Measurements from ENCODE around the gene ADGRL4.
"Not testable (repeated sequence)": the region's sequence is repeated elsewhere in the genome, so short reads cannot be mapped to it uniquely, and the experiment has no call there.

ADGRL4 gene
- 0 reads per million in 2 donors for total RNA-seq

DNA sequence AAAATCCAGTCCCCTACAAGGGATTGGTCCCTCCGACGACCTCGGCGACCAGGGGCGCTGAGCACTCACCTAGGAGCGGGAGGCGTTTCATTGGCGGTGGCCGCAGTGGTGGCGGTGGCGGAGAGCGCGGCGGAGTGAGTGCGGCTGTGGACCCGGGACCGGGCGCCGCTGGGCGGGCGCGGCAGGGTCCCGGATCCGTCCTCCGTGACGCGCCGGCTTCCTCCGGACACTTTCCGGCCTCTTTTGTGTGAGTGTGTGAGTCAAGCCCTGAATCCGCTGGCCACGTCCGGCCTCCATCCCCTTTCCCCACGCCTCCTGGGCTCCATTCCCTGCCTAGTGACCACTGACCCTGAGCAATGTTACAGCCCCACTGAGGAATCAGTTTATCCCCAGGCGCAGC, at the start of gene ADGRL4:
Gene ADGRL4 (minus strand): TSS at position 167 of the 400 bp plus-strand sequence. CDS start 76 bp downstream, at position 91.
- DNase-seq = no peak

DNA sequence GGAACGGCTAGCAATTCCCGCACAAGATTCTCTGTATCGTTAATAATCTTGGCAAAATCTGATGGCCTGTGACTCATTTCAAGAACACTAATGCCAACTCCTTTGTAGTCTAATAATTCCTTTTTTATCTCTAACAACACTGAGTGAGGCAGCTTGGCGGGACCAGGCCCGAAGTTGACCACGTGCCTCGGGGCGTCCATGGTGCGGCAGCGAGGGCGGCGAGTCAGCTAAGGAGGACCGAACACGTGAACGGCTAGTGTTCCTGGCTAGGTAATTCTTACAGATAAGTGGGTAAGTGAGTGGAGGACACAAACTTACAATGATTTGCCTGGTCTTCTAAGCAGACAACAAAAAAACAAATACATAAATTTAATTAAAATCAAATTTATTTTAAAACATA, 49.3 kb upstream of the ADGRL4 start:
- DNase-seq = no peak

DNA sequence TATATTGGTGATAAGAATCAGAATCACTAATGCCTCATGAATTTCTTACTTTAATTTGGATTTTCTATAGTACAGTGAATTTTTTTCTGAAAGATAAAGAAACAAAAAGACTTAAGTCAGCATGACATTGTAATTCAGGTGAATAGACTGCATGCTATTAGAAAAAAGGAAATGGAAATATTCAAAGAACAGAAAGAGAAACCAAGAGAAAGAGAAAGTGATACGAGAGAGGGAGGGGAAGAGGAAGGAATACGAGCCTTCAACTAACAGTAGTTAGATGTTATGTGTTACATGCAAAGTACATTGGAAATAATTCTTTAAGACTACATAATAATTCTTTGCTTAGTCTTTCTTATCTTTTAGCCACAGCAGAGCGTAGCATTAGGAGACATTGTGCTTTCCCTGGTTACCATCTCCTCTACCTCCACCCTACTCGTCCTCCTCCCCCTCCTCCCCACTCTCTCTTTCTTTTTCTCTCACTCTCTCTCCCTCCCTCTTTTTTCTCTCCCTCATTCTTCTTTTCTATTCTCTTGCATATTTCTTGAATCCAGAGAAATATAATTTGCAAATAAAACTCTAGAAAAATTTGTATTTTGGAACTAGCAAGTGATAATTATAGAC, 46.4 kb upstream of the ADGRL4 start:
- no peak for DNase-seq

DNA sequence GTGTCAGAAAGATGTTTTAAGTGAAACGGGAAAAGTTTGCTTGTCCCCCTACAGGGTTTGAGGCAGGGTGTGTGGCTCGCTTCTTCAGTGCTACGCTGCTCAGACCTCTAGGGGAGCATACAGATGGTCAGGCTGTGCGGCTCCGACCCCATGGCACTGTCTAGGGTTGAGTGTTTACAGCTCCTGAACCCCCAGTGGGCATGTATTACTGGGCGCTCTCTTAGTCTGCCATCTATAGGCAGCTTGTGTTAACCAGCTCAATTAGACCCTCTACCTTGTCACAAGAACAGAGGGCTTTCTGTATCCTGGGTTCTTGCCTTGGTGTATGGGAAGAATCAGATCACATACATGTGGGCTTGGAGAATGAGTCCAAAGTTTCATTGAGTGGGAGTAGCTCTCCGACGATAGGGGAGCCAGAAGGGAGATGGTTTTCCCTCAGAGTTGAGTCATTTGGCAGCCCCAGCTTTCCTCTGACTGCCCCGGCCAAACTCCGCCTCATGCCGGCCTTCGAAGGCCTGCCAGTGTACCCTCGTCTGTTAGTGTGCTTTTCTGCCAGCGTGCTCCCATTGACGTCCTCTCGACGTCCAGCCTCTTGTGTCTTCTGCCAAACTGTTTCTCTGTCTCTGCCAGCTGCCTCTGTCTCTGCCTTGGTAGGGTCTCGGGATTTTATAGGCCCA, 38.6 kb upstream of the ADGRL4 start:
- no peak for DNase-seq

DNA sequence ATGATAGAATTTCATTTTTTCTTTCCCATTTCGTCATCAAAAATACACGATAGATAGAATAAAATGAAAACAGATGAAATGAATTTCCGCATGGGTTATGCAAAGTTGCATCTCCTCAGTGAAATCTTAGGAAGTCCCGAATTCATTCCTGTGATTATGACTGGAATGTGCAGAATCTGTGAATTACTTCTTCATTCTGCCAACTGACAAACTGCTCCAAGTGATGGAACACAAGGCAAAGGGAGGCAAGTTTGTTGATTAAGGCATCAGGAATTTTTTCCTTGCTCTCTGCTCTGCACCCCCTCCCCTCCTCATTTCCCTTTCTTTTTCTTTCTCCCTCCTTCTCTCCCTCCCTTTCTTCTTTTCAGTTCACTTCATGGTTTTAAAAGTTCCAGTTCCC, 37.0 kb upstream of the ADGRL4 start:
- DNase-seq = no peak

DNA sequence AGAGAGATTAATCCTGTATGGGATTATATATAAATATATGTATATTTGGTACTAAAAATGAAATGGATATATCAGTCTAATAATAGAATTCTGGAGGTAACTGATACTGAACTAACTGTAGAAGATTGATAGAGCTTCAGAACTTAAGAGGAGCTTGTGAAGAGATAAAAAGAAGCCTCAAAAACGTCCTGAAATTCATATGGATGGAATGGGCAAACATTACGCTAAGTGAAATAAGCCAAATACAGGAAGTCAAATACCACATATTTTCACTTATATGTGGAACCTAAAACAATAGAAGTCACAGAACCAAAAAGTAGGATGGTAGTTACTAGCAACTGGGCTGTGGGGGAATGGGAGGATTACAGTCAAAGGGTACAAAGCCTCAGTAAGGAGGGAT, 36.0 kb upstream of the ADGRL4 start:
- DNase-seq = no peak

DNA sequence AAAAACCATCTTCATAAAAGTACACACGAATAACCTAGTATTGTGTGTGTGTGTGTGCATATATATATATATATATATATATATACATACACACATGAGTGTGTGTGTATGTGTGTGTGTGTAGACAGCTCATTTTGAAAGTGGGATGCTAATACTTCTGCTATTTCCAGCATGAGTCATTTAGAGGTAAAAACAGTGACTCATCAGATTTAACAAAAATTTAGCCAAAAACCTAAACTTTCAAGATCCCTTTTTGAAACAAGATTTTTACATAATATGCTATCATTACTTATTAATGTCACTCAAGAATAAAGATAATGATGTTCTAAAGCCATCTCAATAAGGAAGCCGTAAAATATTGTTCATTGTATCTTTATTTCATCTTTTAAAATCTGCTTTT, 35.6 kb upstream of the ADGRL4 start:
- DNase-seq = no peak

DNA sequence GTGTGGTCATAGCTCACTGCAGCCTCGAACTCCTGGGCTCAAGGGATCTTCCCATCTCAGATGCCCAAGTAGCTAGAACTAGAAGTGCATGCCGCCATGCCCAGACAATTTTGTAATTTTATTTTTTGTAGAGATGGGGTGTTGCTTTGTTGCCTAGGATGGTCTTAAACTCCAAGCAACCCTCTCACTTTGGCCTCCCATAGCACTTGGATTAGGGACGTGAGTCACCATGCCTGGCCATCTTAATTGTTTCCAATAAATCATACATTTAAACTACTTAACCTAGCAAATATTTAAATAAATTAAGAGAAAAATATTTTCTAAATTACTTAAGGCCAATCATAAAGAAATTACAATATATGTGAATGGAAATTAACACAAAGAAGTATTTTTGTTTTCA, 35.1 kb upstream of the ADGRL4 start:
- DNase-seq = no peak

DNA sequence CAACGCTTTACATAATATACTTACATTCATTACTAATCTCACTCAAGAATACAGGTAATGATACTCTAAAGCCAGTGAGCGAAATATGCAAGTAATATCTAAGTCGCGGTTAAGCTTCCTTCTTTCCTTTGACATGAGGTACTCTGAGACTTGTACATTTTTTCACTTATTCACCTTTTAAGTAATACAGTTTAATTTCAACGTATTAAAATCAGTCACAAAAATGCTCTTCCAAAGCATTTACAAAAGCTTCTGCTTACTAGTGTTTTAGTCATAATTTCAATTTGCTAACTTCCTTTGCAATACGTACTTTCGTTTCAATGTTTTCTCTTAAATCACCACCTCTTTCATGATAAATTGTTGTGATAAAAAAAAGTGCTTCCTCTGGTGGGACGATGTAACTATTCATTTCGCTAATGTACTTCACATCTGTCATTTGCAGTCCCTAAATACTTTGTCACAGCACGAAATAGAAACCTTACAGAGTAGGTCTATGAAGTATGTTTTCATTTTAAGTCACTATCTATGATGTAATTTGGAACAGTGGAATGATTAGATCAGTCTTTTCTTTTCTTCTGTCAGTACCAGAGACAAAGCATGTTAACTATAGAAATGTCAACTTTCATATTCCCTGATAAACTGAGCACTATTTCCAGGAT, 34.0 kb upstream of the ADGRL4 start:
- no peak for DNase-seq

DNA sequence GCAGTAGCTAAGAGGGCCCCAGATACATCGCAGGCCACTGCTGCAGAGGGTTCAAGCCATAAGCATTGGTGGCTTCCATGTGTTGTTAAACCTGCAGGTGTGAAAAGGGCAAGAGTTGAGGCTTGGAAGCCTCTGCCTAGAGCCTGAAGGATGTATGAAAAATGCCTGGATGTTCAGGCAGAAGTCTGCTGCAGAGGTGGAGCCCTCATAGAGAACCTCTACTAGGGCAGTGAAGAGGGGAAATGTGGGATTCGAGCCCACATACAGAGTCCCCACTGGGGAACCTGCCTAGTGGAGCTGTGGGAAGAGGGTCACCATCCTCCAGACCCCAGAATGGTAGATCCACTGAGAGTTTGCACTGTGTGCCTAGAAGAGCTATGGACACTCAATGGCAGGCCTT, 30.6 kb upstream of the ADGRL4 start:
- no peak for DNase-seq

DNA sequence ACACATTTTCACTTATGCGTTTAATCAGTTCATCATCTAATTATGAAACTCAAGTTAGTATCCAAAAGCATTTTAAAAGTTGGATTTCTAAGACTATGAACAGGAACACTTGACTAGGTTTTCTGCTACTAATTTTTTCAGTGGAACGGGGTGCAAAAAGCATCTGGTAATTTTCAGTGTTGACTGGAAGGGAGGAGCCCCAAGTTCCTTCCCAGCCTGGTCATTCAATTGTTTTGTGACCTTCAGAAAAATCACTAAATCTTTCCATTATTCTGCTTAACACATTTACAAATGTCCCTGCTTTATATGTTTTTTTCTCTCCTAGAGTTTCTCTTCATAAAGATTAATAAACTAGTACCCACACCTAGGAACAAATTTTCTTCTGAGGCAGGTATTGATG, 6.0 kb upstream of the ADGRL4 start:
- no peak for DNase-seq

DNA sequence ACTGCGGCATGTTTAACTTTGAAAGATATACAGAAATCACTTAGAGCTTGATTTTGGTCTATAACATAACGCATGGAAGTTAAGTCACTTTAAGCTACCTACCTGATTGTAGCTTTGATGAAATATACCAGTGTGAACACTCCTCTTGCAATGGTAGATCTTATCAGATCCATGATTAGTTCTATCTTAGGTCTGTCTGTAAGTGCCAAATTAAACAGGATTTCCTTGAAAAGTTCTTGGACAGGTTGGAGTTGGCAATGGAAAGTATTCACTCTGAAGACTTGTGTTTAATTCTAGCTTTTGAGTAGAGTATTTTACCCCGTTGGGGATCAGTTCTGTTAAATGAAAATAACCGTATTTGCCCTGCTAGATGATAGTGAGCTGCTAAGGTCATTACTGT, 4.1 kb upstream of the ADGRL4 start:
- DNase-seq = no peak

DNA sequence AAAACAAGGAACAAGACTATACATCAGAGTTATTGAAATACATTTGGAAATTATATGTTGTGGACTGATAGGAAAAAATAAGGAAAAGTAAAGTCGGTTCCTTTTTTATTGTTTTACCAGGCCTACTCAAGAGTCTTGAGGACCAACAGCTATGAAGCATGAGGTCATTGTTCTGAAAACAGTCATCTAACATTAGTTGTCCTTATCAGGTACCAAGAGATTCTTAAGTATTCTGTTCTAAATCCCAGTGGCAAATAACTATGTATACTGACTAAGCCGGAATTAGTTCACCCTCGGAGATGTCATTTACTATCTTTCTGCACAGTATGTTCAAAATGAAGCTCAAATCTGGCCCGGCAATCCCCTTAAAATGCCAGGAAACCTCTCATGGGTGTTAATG, 585 bp downstream of the ADGRL4 start:
- DNase-seq = no peak

DNA sequence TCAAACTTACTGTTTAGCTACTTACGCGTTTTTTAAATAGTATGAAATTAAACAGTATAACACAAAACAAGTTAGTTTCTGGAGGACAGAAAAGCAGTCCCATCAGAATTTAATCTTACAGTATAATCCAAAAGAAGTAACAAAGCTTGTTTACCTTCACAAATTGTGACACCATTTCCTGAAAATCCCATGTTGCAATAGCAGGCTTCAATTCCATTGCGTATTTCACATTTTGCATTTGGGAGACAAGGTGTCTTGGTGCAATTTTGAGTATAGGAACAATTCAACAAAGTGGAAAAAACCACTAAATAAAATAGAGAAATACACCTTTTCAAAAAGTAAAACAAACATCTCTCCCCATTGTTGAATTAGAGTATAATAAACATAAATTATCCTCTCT, 1.6 kb downstream of the ADGRL4 start:
- no peak for DNase-seq

DNA sequence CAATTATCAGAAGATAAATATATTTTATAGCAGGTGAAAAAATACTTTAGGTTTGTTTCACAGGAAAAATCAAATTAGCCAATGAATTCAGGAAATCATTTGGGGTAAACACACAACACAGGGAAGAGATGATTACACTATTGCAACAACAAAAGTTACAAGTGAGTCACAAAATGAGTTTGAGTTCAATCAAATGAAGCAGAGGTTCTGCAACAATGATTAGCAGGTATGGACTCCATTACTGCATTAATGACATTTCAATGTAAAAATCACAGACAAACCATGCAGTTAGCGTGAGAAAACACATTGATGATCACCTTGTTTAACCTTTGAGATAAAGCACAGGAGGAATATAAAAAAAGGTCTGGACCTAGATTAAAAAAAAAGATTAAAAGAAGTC, 9.7 kb downstream of the ADGRL4 start:
- no peak for DNase-seq

DNA sequence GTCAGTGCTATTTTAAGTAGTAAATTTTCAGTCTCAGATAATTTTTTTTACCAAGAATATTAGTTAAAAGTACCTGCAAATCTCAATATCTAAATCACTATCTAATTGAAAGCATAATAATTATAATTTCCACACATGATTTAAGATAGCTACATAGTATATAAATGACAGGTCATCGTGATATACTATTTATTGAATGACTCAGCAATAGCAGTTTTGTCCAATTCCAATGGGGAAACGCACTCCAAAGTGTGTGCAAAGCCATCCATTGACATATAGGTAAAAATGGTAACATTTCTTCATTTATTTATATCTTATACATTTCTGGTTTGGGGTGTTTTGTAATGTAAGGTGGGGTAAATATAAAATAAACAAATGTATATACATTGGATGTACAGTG, 19.5 kb downstream of the ADGRL4 start:
- DNase-seq = no peak

DNA sequence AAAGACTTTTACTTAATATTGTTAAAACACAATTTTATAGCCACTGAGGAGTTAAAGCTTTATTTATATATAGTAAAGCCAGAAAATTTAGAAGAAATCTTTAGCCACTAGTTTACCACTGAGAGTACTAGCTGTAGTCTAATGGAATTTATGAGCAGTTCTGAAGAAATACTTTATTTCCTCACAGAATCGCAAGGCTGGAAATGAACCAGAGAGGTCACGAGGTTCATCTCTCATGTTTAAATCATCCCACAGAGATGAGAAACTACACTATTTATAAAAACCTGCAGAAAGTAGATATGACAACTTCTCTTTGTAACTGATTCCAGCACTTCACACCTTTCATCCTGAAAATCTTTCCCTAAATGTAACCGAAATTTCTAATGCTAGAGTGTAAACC, 26.0 kb downstream of the ADGRL4 start:
- DNase-seq = no peak

DNA sequence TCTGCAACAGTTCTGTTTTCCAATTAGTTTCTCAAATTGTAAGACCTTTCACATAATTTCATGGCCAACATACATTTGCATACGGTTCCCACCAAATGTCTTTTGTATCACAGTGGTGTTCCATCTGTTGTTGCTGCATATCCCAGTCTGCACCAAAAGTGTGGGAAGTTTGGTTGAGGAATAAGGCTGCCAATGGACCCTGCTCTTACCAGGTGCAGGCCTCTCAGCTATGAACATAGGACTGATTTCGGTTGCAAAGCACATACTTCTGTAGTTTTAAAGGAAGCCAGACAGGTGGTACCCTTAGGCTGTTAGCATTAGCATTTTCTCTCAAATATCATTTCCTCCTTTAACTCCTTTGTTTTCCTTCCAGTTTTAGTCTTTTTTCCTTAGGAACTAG, 33.8 kb downstream of the ADGRL4 start:
- no peak for DNase-seq

DNA sequence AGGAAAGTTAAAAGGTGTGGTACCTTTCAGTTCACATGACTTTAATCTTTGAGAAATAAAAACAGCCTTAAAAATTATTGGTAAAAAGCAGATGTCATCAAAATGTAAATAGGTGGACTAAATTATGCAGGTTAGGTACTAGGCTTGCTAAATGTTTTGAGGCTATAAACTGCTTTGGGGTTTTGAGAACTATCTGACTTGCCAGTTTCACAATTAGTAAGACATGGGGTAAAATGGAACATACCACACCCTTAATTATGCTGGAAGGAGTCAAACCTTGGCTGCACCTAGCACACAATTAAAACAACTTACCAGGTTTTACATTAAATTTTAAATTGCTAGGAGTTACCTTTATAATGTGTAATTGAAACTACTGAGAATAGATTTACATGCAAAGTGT, 39.4 kb downstream of the ADGRL4 start:
- DNase-seq = not testable (repeated sequence)

DNA sequence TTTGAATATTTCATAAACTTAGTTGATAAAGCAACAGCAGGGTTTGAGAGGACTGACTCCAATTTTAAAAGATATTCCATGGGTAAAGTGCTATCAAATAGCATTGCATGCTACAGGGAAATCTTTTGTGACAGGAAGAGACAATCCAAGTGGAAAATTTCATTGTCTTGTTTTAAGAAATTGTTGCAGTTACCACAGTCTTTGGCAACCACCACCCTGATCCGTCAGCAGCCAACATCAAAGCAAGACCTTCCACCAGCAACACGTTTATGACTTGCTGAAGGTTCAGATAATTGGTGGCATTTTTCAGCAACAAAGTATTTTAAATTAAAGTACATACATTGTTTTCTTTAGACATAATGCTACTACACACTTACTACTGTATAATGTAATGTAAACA, 47.8 kb downstream of the ADGRL4 start:
- no peak for DNase-seq

DNA sequence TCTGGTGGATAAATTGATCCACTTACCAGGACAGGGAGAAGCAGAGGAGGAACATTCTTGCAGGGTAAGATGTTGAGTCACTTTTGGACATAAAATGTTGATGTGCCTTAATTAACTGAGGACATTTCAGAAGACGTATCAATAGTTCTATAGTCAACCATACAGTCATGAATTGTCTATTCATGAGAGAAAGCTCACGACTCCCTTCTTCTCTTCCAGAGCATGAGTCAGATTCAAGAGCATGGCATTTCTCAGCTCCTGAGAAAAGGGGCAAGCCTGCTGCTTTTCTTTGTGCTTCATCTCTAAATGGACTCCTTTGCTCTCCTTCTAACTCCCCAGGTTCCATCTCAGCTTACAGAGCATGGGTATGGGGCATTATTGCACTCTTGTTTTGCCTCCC, 55.7 kb downstream of the ADGRL4 start:
- DNase-seq = no peak

DNA sequence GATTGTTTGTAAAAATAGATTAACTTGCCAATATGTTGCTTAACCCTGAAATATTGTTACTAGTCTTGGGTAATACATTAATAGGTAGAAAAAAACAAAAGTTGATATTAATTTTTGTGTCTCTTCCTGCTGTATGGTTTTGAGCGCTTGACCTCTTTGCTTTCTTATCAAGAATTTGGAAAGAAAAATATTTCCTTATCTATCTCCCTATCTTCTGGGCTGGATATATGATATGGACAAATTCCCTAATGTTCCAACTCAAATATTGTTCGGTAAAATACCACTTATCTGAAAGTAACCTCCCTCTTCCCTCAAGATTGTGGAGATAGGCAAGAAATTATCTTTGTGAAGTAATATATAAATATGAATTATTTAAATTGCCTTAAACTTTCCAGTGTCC, 57.3 kb downstream of the ADGRL4 start:
- DNase-seq = no peak

DNA sequence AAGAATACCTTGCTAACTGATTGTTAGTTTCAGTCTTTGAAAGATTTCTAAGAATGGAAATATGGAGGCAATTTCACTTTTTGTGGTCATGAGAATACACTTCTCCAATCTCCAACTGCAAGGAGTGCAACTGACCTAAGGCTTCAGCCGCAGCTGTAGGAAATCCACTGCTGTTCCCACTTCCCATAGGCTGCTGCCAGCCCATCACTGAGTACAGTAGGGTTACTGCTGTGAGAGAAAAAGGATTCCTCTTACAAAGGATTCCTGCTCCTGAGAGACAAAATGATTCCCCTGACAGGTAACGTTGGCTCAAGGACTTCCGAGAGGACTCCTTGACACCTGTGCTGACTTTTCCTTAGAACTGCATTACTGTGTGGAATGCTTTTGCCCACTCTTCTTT, 87.4 kb downstream of the ADGRL4 start:
- no peak for DNase-seq

DNA sequence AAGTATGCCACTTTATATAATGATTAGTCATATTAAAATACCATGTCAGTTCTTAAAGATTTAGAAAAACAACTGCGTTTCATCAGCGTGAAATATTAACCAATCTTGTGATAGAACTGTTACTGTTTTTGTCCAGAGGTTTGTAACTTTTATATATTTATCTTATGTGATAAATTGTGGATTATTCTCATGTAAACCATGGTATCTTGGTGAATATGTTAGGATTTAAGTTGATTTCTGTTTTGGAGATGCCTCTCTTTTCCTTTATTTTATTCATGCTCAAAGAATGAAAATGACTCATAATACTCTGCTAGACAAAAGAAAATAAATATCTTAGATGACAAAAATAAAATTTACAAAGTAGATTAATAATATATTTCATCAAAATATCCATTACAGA, 88.4 kb downstream of the ADGRL4 start:
- DNase-seq = no peak

DNA sequence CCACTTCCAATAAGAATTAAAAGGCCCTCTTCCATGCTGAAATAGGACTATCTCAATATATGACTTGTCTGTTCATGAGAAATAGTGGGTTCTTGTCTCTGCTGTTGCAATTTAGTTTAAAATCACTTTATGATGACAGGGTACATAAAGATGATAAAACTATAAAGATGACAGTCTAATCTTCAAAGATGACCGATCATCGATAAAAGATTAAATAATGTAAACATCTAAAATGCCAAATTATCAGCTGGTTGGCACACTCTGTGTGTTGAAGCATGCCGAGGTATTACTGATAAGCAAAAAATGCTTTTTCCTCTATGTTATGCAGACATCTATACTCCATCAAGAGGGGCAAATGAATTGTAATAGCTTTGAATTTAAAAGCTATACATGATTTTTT, 89.5 kb downstream of the ADGRL4 start:
- no peak for DNase-seq

Data from T-helper 9 cell (primary cell).